22Rv1 (cell line): Measurements from ENCODE around the gene INPPL1.

Experiments
- H3K27ac ChIP-seq: fragments of 450-650 bp; 2 replicates; pipeline ENCODE4 v1.5.1; 2017
- CTCF ChIP-seq: fragments of 450-650 bp; IDR thresholded peaks from 2 replicates; pipeline ENCODE4 v1.5.1; 2017; ENCODE audit warnings: mild to moderate bottlenecking
- ZFX ChIP-seq: fragments of 450-650 bp; IDR thresholded peaks from 2 replicates; pipeline ENCODE4 v1.6.1; 2017; ENCODE audit warnings: antibody characterized with exemption, borderline replicate concordance

The INPPL1 gene

GRCh38 chr11:72238492-72239312 is 14.1 kb downstream of the INPPL1 start:
- peak overlapping the region; percentile 67 for H3K27ac ChIP-seq
- TF ChIP-seq CTCF (peak; percentile 39), ZFX (no peak)

- TF ChIP-seq ZFX (no peak), CTCF (no peak)
- H3K27ac ChIP-seq, result peak overlapping the region; percentile 67
Measured at GRCh38 chr11:72239313-72239848, 14.8 kb downstream of the INPPL1 start.

GRCh38 chr11:72239849-72240460 is 15.4 kb downstream of the INPPL1 start:
- H3K27ac ChIP-seq, result peak overlapping the region; percentile 67
- no peak for TF ChIP-seq ZFX
- no peak for TF ChIP-seq CTCF

GRCh38 chr11:72240461-72241290 is 16.1 kb downstream of the INPPL1 start:
- no peak for TF ChIP-seq ZFX
- TF ChIP-seq CTCF, result no peak
- H3K27ac ChIP-seq, result peak overlapping the region; percentile 67; the same call in 1 of the 2 replicates

- no peak for TF ChIP-seq CTCF
- TF ChIP-seq ZFX, result no peak
- H3K27ac ChIP-seq, result no peak overlapping the region
Measured at GRCh38 chr11:72241291-72241781, 16.8 kb downstream of the INPPL1 start.

GRCh38 chr11:72242141-72242540 is 17.6 kb downstream of the INPPL1 start:
- H3K27ac ChIP-seq, result no peak overlapping the region
- no peak for TF ChIP-seq CTCF
- no peak for TF ChIP-seq ZFX
